GM12801 (cell line): ENCODE measurements around the gene UAP1L1.

Experiments used
- CTCF ChIP-seq: IDR thresholded peaks from one replicate; pipeline ENCODE4 v1.5.1; 2011; ENCODE audit warnings: control low read depth; ENCODE audit not compliant: insufficient read length; ENCODE audit errors: extremely low read depth

The UAP1L1 gene

GRCh38 chr9:137045294-137046087 lies 31.8 kb upstream of the UAP1L1 start:
- no peak for TF ChIP-seq CTCF

- TF ChIP-seq CTCF: no peak
These were observed 31.1 kb upstream of the UAP1L1 start, which contains the start of gene NPDC1 for GRCh38 chr9:137046088-137046787. NPDC1 (minus strand) TSS chr9:137046177; CDS start chr9:137045989, 188 bp downstream.

GRCh38 chr9:137048655-137049543 lies 28.4 kb upstream of the UAP1L1 start:
- TF ChIP-seq CTCF: no peak

DNA sequence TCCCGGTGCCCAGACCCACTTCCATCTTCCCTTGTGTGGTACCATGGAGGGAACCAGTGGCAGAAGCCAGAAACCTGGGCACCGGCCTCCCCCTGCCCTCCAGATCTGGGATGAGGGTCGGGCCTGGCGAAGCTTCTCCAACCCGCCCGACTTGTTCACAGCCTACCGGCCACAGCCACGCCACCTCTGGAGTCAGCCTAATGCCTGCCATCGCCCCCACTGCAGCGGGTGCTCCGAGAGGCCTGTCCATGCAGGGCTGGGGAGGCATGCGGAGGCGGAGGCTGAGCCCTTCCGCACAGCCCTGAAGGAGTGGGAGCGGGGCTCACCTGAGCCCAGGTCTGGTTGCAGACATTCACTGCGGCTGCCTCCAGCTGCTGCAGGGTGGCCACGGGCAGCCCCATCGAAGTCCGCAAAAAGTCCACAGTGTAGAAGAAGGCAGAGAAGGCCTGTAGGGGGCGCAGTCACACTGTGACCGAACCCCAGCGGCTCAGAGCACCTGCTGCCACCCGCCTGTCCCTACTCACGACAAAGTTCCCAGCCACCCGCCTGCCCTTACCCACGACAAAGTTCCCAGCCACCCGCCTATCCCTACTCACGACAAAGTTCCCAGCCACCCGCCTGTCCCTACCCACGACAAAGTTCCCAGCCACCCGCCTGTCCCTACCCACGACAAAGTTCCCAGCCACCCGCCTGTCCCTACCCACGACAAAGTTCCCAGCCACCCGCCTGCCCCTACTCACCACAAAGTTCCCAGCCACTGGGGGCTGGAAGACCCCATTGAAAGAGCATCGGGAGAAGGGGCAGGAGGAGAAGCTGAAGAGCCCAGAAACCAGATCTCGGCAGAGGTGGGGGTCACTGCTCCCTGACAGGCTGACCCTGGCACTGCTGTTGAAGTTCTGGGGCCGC lies 27.5 kb upstream of the UAP1L1 start:
- no peak for TF ChIP-seq CTCF

- no peak for TF ChIP-seq CTCF
These were observed 26.7 kb upstream of the UAP1L1 start for GRCh38 chr9:137050570-137050969.

- TF ChIP-seq CTCF: no peak
These were observed 26.1 kb upstream of the UAP1L1 start for GRCh38 chr9:137051145-137051724.
